ENCODE data around the gene MEG3.

The MEG3 gene

GRCh38 chr14:100899884-100900771, 74.2 kb downstream of the MEG3 start:
- in situ Hi-C loops (cut with MboI; ENCODE audit: low sequenced_read_pairs, unreplicated experiment), result no loop called here
- peak; percentile 23 for DNase-seq (ENCODE audit: low spot score)
- TF ChIP-seq CTCF (IDR thresholded peaks at IDR 0.05; ENCODE audit: borderline replicate concordance, control extremely low read depth, extremely low read depth, insufficient read depth, missing control alignments), result no peak

GRCh38 chr14:100900837-100901390, 75.0 kb downstream of the MEG3 start:
- TF ChIP-seq CTCF (IDR thresholded peaks at IDR 0.05; ENCODE audit: borderline replicate concordance, control extremely low read depth, extremely low read depth, insufficient read depth, missing control alignments), result peak; percentile 18
- in situ Hi-C loops (cut with MboI; ENCODE audit: low sequenced_read_pairs, unreplicated experiment), result no loop called here

GRCh38 chr14:100901391-100902183, 75.7 kb downstream of the MEG3 start:
- TF ChIP-seq CTCF (IDR thresholded peaks at IDR 0.05; ENCODE audit: borderline replicate concordance, control extremely low read depth, extremely low read depth, insufficient read depth, missing control alignments), result no peak
- peak; percentile 19 for DNase-seq (ENCODE audit: low spot score)
- in situ Hi-C loops (cut with MboI; ENCODE audit: low sequenced_read_pairs, unreplicated experiment), result no loop called here

More at GRCh38 chr14:100900837-100901390, 75.0 kb downstream of the MEG3 start:
- peak; percentile 25 for DNase-seq (ENCODE audit: low spot score)

- DNase-seq (ENCODE audit: low spot score), result peak; percentile 26
- in situ Hi-C loops (cut with MboI; ENCODE audit: low sequenced_read_pairs, unreplicated experiment), result no loop called here
- no peak for TF ChIP-seq CTCF (IDR thresholded peaks at IDR 0.05; ENCODE audit: borderline replicate concordance, control extremely low read depth, extremely low read depth, insufficient read depth, missing control alignments)
Measured at GRCh38 chr14:100902295-100903133, 76.6 kb downstream of the MEG3 start.

GRCh38 chr14:100903134-100903468, 77.2 kb downstream of the MEG3 start:
- in situ Hi-C loops (cut with MboI; ENCODE audit: low sequenced_read_pairs, unreplicated experiment), result no loop called here

More at GRCh38 chr14:100903134-100903468, 77.2 kb downstream of the MEG3 start:
- no peak for DNase-seq (ENCODE audit: low spot score)
- no peak for TF ChIP-seq CTCF (IDR thresholded peaks at IDR 0.05; ENCODE audit: borderline replicate concordance, control extremely low read depth, extremely low read depth, insufficient read depth, missing control alignments)

All from GM13976 (cell line).